T follicular helper cell (primary cell): Measurements from ENCODE around the gene IDH3G.
"Not testable (repeated sequence)": the region's sequence is repeated elsewhere in the genome, so short reads cannot be mapped to it uniquely, and the experiment has no call there.

Experiments
- DNase-seq: peaks from one replicate; pipeline ENCODE4 v3.0.0-alpha.2; 2020; ENCODE audit warnings: low read depth
- total RNA-seq, 2 experiments: gene quantifications; one replicate each; lab custom pipeline; 2026; lab: John Stamatoyannopoulos, UW

IDH3G gene
- total RNA-seq, result 38.7 to 46.6 reads per million in 2 experiments

GRCh38 chrX:153794018-153794896, at the start of gene IDH3G, which contains the start of gene SSR4:
TSS of gene IDH3G (minus strand) at chrX:153794375. CDS start at chrX:153794326, 49 bp downstream.
TSS of gene SSR4 (plus strand) at chrX:153794668. CDS start at chrX:153794688, 20 bp downstream.
- DNase-seq, result peak; percentile 88

- DNase-seq, result no peak
These were observed 42.7 kb upstream of the IDH3G start for GRCh38 chrX:153836921-153837320.

- DNase-seq, result no peak
These were observed 38.6 kb upstream of the IDH3G start for GRCh38 chrX:153832728-153833127.

- no peak for DNase-seq
These were observed 37.4 kb upstream of the IDH3G start for GRCh38 chrX:153831429-153832150.

- no peak for DNase-seq
These were observed 36.7 kb upstream of the IDH3G start for GRCh38 chrX:153830640-153831428.

- no peak for DNase-seq
These were observed 35.8 kb upstream of the IDH3G start, which contains the start of gene PDZD4 for GRCh38 chrX:153829799-153830639. TSS of gene PDZD4 (minus strand) at chrX:153830544. CDS start at chrX:153830298, 246 bp downstream.

GRCh38 chrX:153829549-153829798, 35.3 kb upstream of the IDH3G start:
- no peak for DNase-seq

- DNase-seq, result no peak
These were observed 34.8 kb upstream of the IDH3G start for GRCh38 chrX:153828723-153829548.

- DNase-seq, result no peak
These were observed 34.1 kb upstream of the IDH3G start for GRCh38 chrX:153828308-153828707.

GRCh38 chrX:153827903-153828302, 33.7 kb upstream of the IDH3G start:
- no peak for DNase-seq

GRCh38 chrX:153827016-153827415, 32.8 kb upstream of the IDH3G start:
- DNase-seq, result no peak

- DNase-seq, result no peak
These were observed 30.9 kb upstream of the IDH3G start for GRCh38 chrX:153825042-153825441.

GRCh38 chrX:153824348-153824747, 30.2 kb upstream of the IDH3G start:
- no peak for DNase-seq

- DNase-seq, result no peak
These were observed 26.9 kb upstream of the IDH3G start for GRCh38 chrX:153821066-153821465.

GRCh38 chrX:153820601-153821000, 26.4 kb upstream of the IDH3G start:
- DNase-seq, result no peak

GRCh38 chrX:153819384-153820040, 25.3 kb upstream of the IDH3G start:
- DNase-seq, result no peak

- peak; percentile 32 for DNase-seq
These were observed 24.6 kb upstream of the IDH3G start for GRCh38 chrX:153818571-153819383.

- not testable (repeated sequence) for DNase-seq
These were observed 23.9 kb upstream of the IDH3G start for GRCh38 chrX:153818064-153818463.
